ENCODE results near the gene TAX1BP3. TPM values are rescaled to one million over a fixed set of nuclear protein-coding genes. Genes with fewer than 3 reads are reported as not detected.

The TAX1BP3 gene
- total and polyA plus RNA-seq, 2 of the 4 experiments (the other 2 are of a cell fraction): 146 to 176 TPM

GRCh38 chr17:3613124-3613523 lies 55.3 kb downstream of the TAX1BP3 start:
- Histone ChIP-seq H3K27me3 (ENCODE audit: control insufficient read depth, insufficient read depth, low read length) (no peaks in the 10 kb centered on the region), H3K4me2 (ENCODE audit: low read depth, low read length) (no peak overlapping the region), H2BK5ac (ENCODE audit: low read depth, low read length, poor library complexity, severe bottlenecking) (no peak overlapping the region), H2AK5ac (ENCODE audit: low read depth, low read length) (no peak overlapping the region), H4K20me1 (ENCODE audit: insufficient read depth, low read length) (no peaks in the 10 kb centered on the region; the same call in 1 of the 2 replicates), H3K4ac (ENCODE audit: low read depth, low read length) (no peak overlapping the region), H3K9me1 (ENCODE audit: insufficient read depth, low read length) (0 out of 2 replicates have a peak, but pooled peaks cover 6% of the 10 kb centered on the region), H2AFZ (replicated peaks; ENCODE audit: low read length, poor library complexity) (no peak overlapping the region), H2BK120ac (ENCODE audit: low read depth, low read length) (no peak overlapping the region), H4K8ac (ENCODE audit: low read depth in 2 of 2, low read length in 2 of 2) (no peak overlapping the region), H3K14ac (replicated peaks; ENCODE audit: low read depth, low read length) (no peak overlapping the region), H3K23ac (ENCODE audit: low read depth, low read length) (no peak overlapping the region), H2BK20ac (ENCODE audit: low read depth, low read length) (no peak overlapping the region), H4K91ac (ENCODE audit: insufficient read depth, low read depth, low read length) (no peak overlapping the region), H3K79me1 (ENCODE audit: low read depth in 1 of 2, low read length in 2 of 2) (peaks cover 0 to 3% of the 10 kb centered on the region in 2 experiments; a peak in 1 of 4 replicates), H3K56ac (ENCODE audit: extremely low read depth, insufficient read depth, low read length) (no peak overlapping the region), H4K5ac (ENCODE audit: low read depth, low read length) (no peak overlapping the region), H2AK9ac (replicated peaks; ENCODE audit: low read depth, low read length, poor library complexity) (no peak overlapping the region), H3K27ac (ENCODE audit: insufficient read depth, low read length) (no peak overlapping the region), H3K18ac (ENCODE audit: low read depth, low read length) (no peak overlapping the region), H2BK15ac (ENCODE audit: low read depth, low read length) (no peak overlapping the region), H3K36me3 (ENCODE audit: control insufficient read depth, insufficient read depth, low read length) (peaks cover 43% of the 10 kb centered on the region), H3K9ac (ENCODE audit: low read depth, low read length) (no peak overlapping the region), H3K4me1 (ENCODE audit: control insufficient read depth, insufficient read depth, low read length) (no peaks in the 10 kb centered on the region), H3K4me3 (ENCODE audit: insufficient read depth, low read depth, low read length) (no peak overlapping the region), H3K9me3 (ENCODE audit: control insufficient read depth, insufficient read depth, low read length) (no peaks in the 10 kb centered on the region)
- dilution Hi-C loops (cut with HindIII; ENCODE audit: low sequenced_read_pairs, unreplicated experiment) (no loop called here), in situ Hi-C loops (cut with MboI; ENCODE audit: low sequenced_read_pairs) (no loop called here), intact Hi-C loops (cut with micrococcal nuclease) (no loop called here)
- ATAC-seq (ENCODE audit: low read depth) (no peak), DNase-seq (no peak)
- ChIA-PET POLR2A (ENCODE audit: unreplicated experiment) (no interaction called here), CTCF (interaction anchor here (0.5 kb wide), 1 partner anchor 10 kb away, joined by 5 read pairs; no protein-coding TSS in a partner anchor)
- no TSS peak for BruUV-seq (replicated peaks)
- 82% methylated on average over 2 of the region's 6 CpGs; no CpG with 5 or more reads in 1 of the 2 experiments for WGBS, 2 experiments (ENCODE audit: extremely low coverage in 2 of 2, insufficient read length in 1 of 2)
- TF ChIP-seq RCOR1 (IDR thresholded peaks at IDR 0.05; ENCODE audit: insufficient replicate concordance, low read length): no peak
- no peak for TF ChIP-seq MAZ (IDR thresholded peaks at IDR 0.05; ENCODE audit: borderline replicate concordance, low read depth, low read length)
- TF ChIP-seq SMC3 (IDR thresholded peaks at IDR 0.05; ENCODE audit: low read depth, low read length): no peak
- TF ChIP-seq MAFK (IDR thresholded peaks at IDR 0.05; ENCODE audit: low read depth, low read length): no peak
- no peak for TF ChIP-seq ELK1 (IDR thresholded peaks at IDR 0.05; ENCODE audit: borderline replicate concordance, low read depth, low read length)
- no peak for TF ChIP-seq USF2 (IDR thresholded peaks at IDR 0.05; ENCODE audit: low read depth, low read length)
- no peak for TF ChIP-seq POLR2A (IDR thresholded peaks at IDR 0.05; ENCODE audit: low read depth, low read length)
- TF ChIP-seq RFX5 (IDR thresholded peaks at IDR 0.05; ENCODE audit: low read depth, low read length): no peak

Other genes starting within 250 kb of the TAX1BP3 start
- not detected in 2 replicates for gene OR1E2, start 234.7 kb downstream of the TAX1BP3 start, total RNA-seq (2012; rRNA removed)
- gene OR1E2, start 234.7 kb downstream of the TAX1BP3 start, polyA plus RNA-seq (2012; rRNA removed): not detected in 2 replicates
- gene SPATA22, start 196.8 kb downstream of the TAX1BP3 start, total RNA-seq (2012; rRNA removed): 0.18 and 0.28 TPM in 2 replicates
- gene SPATA22, start 196.8 kb downstream of the TAX1BP3 start, polyA plus RNA-seq (2012; rRNA removed): 0.23 and 0.29 TPM in 2 replicates
- gene ASPA, start 192.6 kb downstream of the TAX1BP3 start, total RNA-seq (2012; rRNA removed): not detected in 2 replicates
- 0.02 TPM in 1 of 2 replicates, not detected in the other for gene ASPA, start 192.6 kb downstream of the TAX1BP3 start, polyA plus RNA-seq (2012; rRNA removed)
- under 0.01 and 0.18 TPM in 2 replicates for gene TRPV3, start 110.8 kb downstream of the TAX1BP3 start, total RNA-seq (2012; rRNA removed)
- 0.10 and 0.26 TPM in 2 replicates for gene TRPV3, start 110.8 kb downstream of the TAX1BP3 start, polyA plus RNA-seq (2012; rRNA removed)
- gene TRPV1, start 59.2 kb downstream of the TAX1BP3 start, total RNA-seq (2012; rRNA removed): 0.28 and 0.54 TPM in 2 replicates
- 1.5 and 1.9 TPM in 2 replicates for gene TRPV1, start 59.2 kb downstream of the TAX1BP3 start, polyA plus RNA-seq (2012; rRNA removed)
- 12.8 and 14.3 TPM in 2 replicates for gene SHPK, start 32.3 kb downstream of the TAX1BP3 start, total RNA-seq (2012; rRNA removed)
- gene SHPK, start 32.3 kb downstream of the TAX1BP3 start, polyA plus RNA-seq (2012; rRNA removed): 10.7 and 11.1 TPM in 2 replicates
- 4.7 and 6.9 TPM in 2 replicates for gene CTNS, start 31.8 kb downstream of the TAX1BP3 start, total RNA-seq (2012; rRNA removed)
- 4.7 and 5.3 TPM in 2 replicates for gene CTNS, start 31.8 kb downstream of the TAX1BP3 start, polyA plus RNA-seq (2012; rRNA removed)
- gene EMC6, start 234 bp upstream of the TAX1BP3 start, total RNA-seq (2012; rRNA removed): 10.8 and 10.9 TPM in 2 replicates
- gene EMC6, start 234 bp upstream of the TAX1BP3 start, polyA plus RNA-seq (2012; rRNA removed): 80.5 and 84.4 TPM in 2 replicates
- gene P2RX5, start 27.6 kb upstream of the TAX1BP3 start, total RNA-seq (2012; rRNA removed): 1.7 and 1.8 TPM in 2 replicates
- gene P2RX5, start 27.6 kb upstream of the TAX1BP3 start, polyA plus RNA-seq (2012; rRNA removed): 3.5 and 3.7 TPM in 2 replicates
- 3.9 and 4.3 TPM in 2 replicates for gene HASPIN, start 55.3 kb upstream of the TAX1BP3 start, total RNA-seq (2012; rRNA removed)
- gene HASPIN, start 55.3 kb upstream of the TAX1BP3 start, polyA plus RNA-seq (2012; rRNA removed): 1.9 and 2.2 TPM in 2 replicates
- gene ITGAE, start 132.6 kb upstream of the TAX1BP3 start, total RNA-seq (2012; rRNA removed): 47.8 and 54.1 TPM in 2 replicates
- gene ITGAE, start 132.6 kb upstream of the TAX1BP3 start, polyA plus RNA-seq (2012; rRNA removed): 57.8 and 60.8 TPM in 2 replicates
- gene NCBP3, start 177.7 kb upstream of the TAX1BP3 start, total RNA-seq (2012; rRNA removed): 10.8 and 15.6 TPM in 2 replicates
- 13.5 and 21.0 TPM in 2 replicates for gene NCBP3, start 177.7 kb upstream of the TAX1BP3 start, polyA plus RNA-seq (2012; rRNA removed)
- gene CAMKK1, start 224.5 kb upstream of the TAX1BP3 start, total RNA-seq (2012; rRNA removed): 4.1 and 4.2 TPM in 2 replicates
- 7.7 and 8.2 TPM in 2 replicates for gene CAMKK1, start 224.5 kb upstream of the TAX1BP3 start, polyA plus RNA-seq (2012; rRNA removed)
- gene P2RX1, start 247.9 kb upstream of the TAX1BP3 start, total RNA-seq (2012; rRNA removed): not detected in 2 replicates
- not detected in 2 replicates for gene P2RX1, start 247.9 kb upstream of the TAX1BP3 start, polyA plus RNA-seq (2012; rRNA removed)

Data from IMR-90 (cell line).